Measurements from ENCODE around the gene SSBP3.

SSBP3 gene

DNA sequence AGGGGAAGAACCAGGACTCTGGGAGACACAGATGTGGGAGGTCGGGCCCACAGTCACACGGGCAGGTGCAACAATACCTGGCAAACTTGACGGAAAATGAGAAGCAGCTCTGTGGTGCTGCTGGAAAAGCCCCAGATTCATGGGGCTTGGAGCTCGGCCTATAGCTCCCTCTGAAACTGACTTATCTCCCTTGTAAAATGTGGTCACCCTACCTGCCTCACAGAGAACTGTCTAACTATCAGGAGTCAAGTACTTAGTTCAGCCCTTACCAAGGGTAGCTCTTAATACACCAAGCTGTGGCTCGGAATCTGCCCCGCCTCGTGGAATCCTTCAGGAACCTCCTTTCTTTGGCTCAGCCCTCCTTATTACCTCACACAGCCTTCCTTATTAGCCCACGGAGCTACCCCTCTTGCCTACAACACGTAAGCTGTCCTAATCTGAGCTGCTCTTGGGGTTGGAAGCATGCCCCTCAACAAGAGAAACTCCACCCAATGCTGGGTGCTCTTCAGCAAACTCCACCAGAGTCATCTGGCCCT, 137.4 kb downstream of the SSBP3 start:
- no peak overlapping the region for H3K4me3 ChIP-seq (ENCODE audit: low read depth, low read length)
- DNase-seq (ENCODE audit: low read depth): no peak
- TF ChIP-seq, protein P1, sequence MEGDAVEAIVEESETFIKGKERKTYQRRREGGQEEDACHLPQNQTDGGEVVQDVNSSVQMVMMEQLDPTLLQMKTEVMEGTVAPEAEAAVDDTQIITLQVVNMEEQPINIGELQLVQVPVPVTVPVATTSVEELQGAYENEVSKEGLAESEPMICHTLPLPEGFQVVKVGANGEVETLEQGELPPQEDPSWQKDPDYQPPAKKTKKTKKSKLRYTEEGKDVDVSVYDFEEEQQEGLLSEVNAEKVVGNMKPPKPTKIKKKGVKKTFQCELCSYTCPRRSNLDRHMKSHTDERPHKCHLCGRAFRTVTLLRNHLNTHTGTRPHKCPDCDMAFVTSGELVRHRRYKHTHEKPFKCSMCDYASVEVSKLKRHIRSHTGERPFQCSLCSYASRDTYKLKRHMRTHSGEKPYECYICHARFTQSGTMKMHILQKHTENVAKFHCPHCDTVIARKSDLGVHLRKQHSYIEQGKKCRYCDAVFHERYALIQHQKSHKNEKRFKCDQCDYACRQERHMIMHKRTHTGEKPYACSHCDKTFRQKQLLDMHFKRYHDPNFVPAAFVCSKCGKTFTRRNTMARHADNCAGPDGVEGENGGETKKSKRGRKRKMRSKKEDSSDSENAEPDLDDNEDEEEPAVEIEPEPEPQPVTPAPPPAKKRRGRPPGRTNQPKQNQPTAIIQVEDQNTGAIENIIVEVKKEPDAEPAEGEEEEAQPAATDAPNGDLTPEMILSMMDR (conservative IDR thresholded peaks at IDR 0.05; ENCODE audit: low read depth, low read length): no peak

DNA sequence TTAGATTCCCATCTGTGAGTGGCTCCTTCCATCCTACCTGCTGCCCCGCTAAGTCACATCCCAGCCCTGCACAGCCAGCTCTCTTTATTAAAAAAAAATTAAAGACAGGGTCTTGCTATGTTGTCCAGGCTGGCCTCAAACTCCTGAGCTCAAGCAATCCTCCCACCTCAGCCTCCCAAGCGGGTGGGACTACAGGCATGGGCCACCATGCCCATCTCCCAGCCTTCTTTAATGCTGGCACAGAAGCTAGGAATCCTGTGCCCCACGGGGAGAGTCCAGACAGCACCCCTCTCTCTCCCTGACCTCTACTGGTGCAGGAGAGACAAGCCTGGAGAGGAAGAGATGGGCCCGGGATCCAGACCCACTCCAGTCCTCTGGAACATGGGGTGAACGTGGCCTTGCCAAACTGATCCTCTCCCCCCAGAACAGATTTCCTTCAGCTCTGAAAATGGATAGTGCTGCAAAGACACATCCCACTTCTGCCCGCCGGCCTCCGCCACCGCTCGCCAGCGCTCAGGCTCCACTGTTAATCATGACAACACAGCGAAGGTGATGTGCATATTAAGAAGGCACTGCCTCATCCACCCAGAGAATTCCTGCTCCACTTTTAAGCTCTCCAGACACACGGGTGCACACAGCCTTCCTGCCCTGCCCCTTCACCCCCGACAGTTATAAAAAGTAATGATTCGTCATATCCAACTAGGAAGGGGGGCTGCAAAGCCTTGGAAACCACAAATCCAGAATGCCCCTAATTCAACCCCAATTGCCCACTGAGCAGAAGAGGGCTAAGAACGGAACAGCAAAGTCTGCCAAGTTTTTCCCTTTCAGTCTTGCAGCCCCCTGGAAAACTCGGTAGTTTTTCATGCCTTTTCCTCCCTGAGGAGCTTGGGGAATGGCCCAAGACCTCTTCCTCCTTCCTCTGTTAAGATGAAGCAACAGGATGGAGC, 138.1 kb downstream of the SSBP3 start:
- no peak for DNase-seq (ENCODE audit: low read depth)
- H3K4me3 ChIP-seq (ENCODE audit: low read depth, low read length): no peak overlapping the region
- TF ChIP-seq, protein P1 (conservative IDR thresholded peaks at IDR 0.05; ENCODE audit: low read depth, low read length): no peak

DNA sequence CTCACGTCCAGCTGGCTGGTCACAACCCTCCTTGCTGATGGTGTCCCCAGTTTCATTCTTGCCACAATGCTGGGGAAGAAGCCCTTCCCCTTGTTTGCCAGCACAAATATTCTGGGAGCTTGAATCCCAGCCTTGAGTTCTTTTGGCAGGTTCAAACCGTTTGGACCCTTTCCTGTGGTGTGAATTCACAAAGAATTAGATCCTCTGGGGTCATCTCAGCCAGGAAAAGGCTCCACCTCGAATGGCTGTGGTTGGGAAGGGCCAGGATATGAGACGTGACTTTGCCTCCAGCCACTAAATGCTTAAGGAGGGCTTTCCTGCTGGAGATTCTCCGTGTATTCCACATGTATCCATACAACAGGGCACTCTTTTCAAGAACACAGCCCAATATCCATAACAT, 139.3 kb downstream of the SSBP3 start:
- no peak overlapping the region for H3K4me3 ChIP-seq (ENCODE audit: low read depth, low read length)
- TF ChIP-seq, protein P1 (conservative IDR thresholded peaks at IDR 0.05; ENCODE audit: low read depth, low read length): no peak
- no peak for DNase-seq (ENCODE audit: low read depth)

DNA sequence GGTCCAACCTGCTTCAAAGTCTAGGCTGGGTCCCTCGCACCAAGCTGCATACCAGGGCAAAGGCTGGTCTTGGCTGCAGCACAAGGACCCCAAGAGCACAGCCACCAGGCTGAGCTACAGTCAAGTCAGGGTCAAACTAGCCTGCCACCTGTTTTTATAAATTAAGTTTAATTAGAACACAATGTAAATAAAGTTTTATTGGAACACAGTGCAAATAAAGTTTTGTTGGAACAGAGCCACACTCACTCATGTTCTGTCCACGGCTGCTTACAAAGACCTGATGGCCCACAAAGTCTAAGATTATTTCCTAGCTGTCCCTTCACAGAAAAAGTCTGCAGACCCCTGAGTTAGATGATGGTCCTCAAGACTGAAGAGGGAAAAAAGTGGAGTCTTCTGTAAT, 140.0 kb downstream of the SSBP3 start:
- H3K4me3 ChIP-seq (ENCODE audit: low read depth, low read length): no peak overlapping the region
- TF ChIP-seq, protein P1 (conservative IDR thresholded peaks at IDR 0.05; ENCODE audit: low read depth, low read length): no peak
- no peak for DNase-seq (ENCODE audit: low read depth)

DNA sequence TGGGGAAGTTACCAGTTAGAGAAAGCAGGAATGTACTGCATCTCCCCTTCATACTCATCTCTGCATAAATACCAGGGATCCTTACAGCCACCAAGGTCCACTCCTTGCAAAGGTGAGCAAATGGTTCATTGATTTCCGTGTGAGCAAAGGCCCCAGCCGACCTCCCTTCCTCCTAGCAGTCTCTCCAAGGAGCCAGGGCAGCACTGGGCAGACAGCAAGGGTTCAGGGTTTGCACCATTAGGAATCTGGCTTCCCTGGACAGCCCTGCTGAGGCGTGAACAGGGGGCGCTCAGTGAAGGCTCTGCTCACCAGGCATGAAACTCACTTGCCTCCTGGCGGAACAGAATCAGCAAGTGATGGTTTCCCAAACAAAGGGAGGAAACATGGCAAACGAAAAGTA, 140.5 kb downstream of the SSBP3 start:
- no peak for DNase-seq (ENCODE audit: low read depth)
- TF ChIP-seq, protein P1 (conservative IDR thresholded peaks at IDR 0.05; ENCODE audit: low read depth, low read length): no peak
- H3K4me3 ChIP-seq (ENCODE audit: low read depth, low read length): no peak overlapping the region

DNA sequence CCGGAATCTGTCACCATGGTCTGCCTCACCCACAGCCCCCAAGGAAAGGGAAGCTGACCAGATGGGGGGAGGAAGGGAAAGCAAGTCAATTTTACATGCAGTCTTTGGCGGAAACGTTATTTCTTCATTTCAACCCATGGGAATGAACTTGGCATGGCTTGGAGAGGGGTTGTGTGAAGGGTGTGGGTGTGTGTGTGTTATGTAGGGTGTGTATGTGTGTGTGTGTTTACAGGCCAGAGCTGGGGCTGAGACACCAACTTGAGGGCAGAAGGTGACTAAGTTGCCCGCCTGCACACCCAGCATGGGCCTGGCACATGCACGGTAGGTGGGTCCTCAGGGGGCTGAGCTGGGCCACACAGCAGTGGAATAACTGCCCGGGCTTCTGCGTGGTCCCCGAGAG, 141.1 kb downstream of the SSBP3 start:
- no peak for DNase-seq (ENCODE audit: low read depth)
- H3K4me3 ChIP-seq (ENCODE audit: low read depth, low read length): no peak overlapping the region
- TF ChIP-seq, protein P1 (conservative IDR thresholded peaks at IDR 0.05; ENCODE audit: low read depth, low read length): no peak
